Testis (tissue), 2 donors: ENCODE data around the gene TICRR.

Experiments
- POLR2A ChIP-seq: fragments of 450-650 bp; IDR thresholded peaks from one replicate; pipeline ENCODE4 v1.6.1; 2017; ENCODE audit warnings: antibody characterized with exemption, mild to moderate bottlenecking, moderate library complexity
- TF ChIP-seq, protein P1 (sequence below), 3 experiments: fragments of 450-650 bp in 2 of 3; fragments of 200-600 bp in 1 of 3; sonication (generic) in 1 of 3; IDR thresholded peaks; one replicate each; pipeline ENCODE4 v1.5.1; 2016 to 2019; ENCODE audit warnings: antibody characterized with exemption in 3 of 3, mild to moderate bottlenecking in 2 of 3, moderate library complexity in 1 of 3

GRCh38 chr15:89599021-89599420, 23.8 kb downstream of the TICRR start:
- TF ChIP-seq, protein P1, sequence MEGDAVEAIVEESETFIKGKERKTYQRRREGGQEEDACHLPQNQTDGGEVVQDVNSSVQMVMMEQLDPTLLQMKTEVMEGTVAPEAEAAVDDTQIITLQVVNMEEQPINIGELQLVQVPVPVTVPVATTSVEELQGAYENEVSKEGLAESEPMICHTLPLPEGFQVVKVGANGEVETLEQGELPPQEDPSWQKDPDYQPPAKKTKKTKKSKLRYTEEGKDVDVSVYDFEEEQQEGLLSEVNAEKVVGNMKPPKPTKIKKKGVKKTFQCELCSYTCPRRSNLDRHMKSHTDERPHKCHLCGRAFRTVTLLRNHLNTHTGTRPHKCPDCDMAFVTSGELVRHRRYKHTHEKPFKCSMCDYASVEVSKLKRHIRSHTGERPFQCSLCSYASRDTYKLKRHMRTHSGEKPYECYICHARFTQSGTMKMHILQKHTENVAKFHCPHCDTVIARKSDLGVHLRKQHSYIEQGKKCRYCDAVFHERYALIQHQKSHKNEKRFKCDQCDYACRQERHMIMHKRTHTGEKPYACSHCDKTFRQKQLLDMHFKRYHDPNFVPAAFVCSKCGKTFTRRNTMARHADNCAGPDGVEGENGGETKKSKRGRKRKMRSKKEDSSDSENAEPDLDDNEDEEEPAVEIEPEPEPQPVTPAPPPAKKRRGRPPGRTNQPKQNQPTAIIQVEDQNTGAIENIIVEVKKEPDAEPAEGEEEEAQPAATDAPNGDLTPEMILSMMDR (IDR thresholded peaks at IDR 0.05): no peak
- no peak for TF ChIP-seq POLR2A
